ENCODE data around the gene UNC5C. TPM values are rescaled to one million over a fixed set of nuclear protein-coding genes. Genes with fewer than 3 reads are reported as not detected.

UNC5C gene
- total RNA-seq, 1 donor from 2014 or later: 0.70 TPM

DNA sequence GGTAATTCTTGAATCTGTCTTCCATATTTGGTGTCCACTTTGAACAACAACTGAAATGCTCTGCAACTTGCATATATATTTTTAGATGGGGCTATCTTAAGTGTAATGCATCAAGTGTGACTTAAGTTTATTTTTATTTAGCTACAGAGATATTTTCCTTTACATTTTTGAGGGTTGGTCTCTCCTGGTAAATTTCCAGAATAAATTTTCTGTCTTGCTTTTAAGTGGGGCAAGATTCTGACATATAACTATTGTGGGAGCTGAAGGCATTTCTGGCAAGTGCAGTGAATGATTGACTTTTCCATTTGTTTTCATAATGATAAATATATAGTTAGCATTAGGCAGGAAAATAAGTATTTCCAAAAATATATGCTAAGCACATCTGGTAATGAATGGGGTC is 18.8 kb downstream of the UNC5C start:
- Mint-ChIP-seq H3K27ac (ENCODE audit: unreplicated experiment) (peak overlapping the region; percentile 38), H3K27me3 (ENCODE audit: unreplicated experiment) (peaks cover 3% of the 10 kb centered on the region)

DNA sequence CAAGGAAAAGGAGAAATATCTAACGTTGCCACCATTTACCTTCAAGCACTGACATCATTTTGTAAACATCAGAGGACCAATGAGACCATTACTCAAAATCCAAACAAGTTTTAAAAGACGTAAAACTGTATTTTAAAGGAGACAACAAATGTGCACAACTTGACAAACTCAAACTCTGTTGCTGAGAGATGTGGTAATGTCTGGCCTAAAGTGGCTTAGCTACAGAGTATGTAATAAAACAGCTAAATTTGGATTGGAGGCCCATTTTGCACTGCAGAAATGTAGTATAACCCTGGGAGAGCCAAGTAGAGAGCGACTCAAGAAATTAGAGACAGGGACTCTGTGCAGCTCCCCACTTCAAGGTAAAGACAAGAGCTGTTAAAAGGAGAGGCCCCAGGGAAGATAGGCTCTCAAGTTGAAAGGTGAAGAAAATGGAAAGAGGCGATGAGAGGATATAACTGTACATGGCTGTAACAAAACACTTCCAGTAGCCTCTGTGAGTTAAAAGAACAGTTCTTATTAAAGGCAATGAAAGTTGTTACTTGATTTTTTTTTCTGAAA is 20.3 kb downstream of the UNC5C start:
- DNase-seq (ENCODE audit: extremely low spot score, unreplicated experiment): no peak
- Mint-ChIP-seq H3K27ac (ENCODE audit: unreplicated experiment) (no peak overlapping the region), H3K27me3 (ENCODE audit: unreplicated experiment) (peaks cover under 1% of the 10 kb centered on the region), H3K4me1 (ENCODE audit: unreplicated experiment) (peaks cover 20% of the 10 kb centered on the region), H3K36me3 (ENCODE audit: unreplicated experiment) (no peaks in the 10 kb centered on the region), H3K4me3 (ENCODE audit: unreplicated experiment) (no peak overlapping the region), H3K9me3 (ENCODE audit: unreplicated experiment) (no peaks in the 10 kb centered on the region)
- TF ChIP-seq, protein P1, sequence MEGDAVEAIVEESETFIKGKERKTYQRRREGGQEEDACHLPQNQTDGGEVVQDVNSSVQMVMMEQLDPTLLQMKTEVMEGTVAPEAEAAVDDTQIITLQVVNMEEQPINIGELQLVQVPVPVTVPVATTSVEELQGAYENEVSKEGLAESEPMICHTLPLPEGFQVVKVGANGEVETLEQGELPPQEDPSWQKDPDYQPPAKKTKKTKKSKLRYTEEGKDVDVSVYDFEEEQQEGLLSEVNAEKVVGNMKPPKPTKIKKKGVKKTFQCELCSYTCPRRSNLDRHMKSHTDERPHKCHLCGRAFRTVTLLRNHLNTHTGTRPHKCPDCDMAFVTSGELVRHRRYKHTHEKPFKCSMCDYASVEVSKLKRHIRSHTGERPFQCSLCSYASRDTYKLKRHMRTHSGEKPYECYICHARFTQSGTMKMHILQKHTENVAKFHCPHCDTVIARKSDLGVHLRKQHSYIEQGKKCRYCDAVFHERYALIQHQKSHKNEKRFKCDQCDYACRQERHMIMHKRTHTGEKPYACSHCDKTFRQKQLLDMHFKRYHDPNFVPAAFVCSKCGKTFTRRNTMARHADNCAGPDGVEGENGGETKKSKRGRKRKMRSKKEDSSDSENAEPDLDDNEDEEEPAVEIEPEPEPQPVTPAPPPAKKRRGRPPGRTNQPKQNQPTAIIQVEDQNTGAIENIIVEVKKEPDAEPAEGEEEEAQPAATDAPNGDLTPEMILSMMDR (IDR thresholded peaks at IDR 0.05): no peak

More for the DNA sequence above, 18.8 kb downstream of the UNC5C start:
- no peak for DNase-seq (ENCODE audit: extremely low spot score, unreplicated experiment)
- Mint-ChIP-seq H3K4me1 (ENCODE audit: unreplicated experiment) (peaks cover 20% of the 10 kb centered on the region), H3K4me3 (ENCODE audit: unreplicated experiment) (no peak overlapping the region), H3K9me3 (ENCODE audit: unreplicated experiment) (no peaks in the 10 kb centered on the region), H3K36me3 (ENCODE audit: unreplicated experiment) (no peaks in the 10 kb centered on the region)
- TF ChIP-seq, protein P1 (IDR thresholded peaks at IDR 0.05): no peak

DNA sequence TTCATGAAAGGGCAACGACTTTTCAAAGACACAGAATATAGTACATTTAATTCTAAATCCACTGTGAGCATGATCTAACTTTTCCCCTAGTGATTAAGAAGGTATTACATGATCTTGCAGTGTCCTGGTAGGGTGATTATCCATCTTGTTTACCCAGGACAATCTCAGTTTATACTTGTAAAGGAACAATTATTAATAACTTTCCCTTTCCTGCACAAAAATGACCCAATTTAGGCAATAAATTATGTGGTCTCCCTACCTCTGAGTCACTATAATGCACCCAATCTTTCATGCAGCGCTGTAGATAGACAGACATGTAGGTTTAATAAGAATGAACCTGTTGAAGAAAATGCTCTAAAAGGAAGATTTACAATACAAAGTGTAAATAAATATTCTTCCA is 22.7 kb downstream of the UNC5C start:
- H3K4me3 Mint-ChIP-seq (ENCODE audit: unreplicated experiment): no peak overlapping the region
- H3K4me1 Mint-ChIP-seq (ENCODE audit: unreplicated experiment): peaks cover 18% of the 10 kb centered on the region
- H3K36me3 Mint-ChIP-seq (ENCODE audit: unreplicated experiment): no peaks in the 10 kb centered on the region
- TF ChIP-seq, protein P1 (IDR thresholded peaks at IDR 0.05): no peak
- no peak overlapping the region for H3K27ac Mint-ChIP-seq (ENCODE audit: unreplicated experiment)
- H3K9me3 Mint-ChIP-seq (ENCODE audit: unreplicated experiment): no peaks in the 10 kb centered on the region
- DNase-seq (ENCODE audit: extremely low spot score, unreplicated experiment): no peak
- no peaks in the 10 kb centered on the region for H3K27me3 Mint-ChIP-seq (ENCODE audit: unreplicated experiment)

DNA sequence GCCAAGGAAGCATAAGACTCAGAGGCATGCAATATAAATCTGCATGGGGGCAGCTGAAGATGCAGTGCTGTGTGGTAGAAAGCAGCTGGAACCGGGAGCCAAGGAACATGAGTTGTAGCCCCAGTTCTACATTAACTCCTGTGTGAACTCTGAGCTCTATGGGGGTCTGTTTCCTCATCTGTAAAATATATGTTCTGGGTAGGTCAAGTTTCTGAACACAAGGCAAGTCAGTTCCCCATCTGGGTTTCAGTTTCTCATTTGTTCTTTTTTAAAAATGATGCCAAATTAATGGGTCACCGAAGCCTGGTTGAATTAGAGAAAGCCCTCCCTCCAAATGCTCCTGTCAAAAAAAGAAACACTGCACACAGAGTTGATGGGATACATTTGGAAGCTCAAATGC is 24.0 kb downstream of the UNC5C start:
- no peaks in the 10 kb centered on the region for H3K27me3 Mint-ChIP-seq (ENCODE audit: unreplicated experiment)
- DNase-seq (ENCODE audit: extremely low spot score, unreplicated experiment): no peak
- TF ChIP-seq, protein P1 (IDR thresholded peaks at IDR 0.05): no peak
- no peak overlapping the region for H3K27ac Mint-ChIP-seq (ENCODE audit: unreplicated experiment)
- H3K9me3 Mint-ChIP-seq (ENCODE audit: unreplicated experiment): no peaks in the 10 kb centered on the region
- H3K36me3 Mint-ChIP-seq (ENCODE audit: unreplicated experiment): no peaks in the 10 kb centered on the region
- no peak overlapping the region for H3K4me3 Mint-ChIP-seq (ENCODE audit: unreplicated experiment)
- H3K4me1 Mint-ChIP-seq (ENCODE audit: unreplicated experiment): peaks cover 6% of the 10 kb centered on the region

DNA sequence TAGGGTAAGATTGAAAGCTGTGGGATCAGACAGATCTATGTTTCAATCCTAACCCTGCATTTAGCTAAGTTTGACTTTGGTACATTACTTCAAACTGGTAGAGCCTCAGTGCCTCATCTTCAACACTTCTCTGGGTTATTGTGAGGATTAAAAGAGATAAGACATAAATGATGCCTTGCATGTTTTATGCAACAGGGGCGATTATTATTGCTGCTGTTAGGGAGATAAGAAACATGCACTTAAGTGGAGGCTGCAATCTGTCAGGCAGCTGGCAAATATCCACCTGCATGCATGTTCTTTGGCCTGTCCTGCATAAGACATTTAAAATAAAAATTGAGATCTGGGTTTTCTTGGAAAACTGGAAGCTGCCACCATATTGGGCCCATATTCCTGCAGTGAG is 24.6 kb downstream of the UNC5C start:
- Mint-ChIP-seq H3K27ac (ENCODE audit: unreplicated experiment) (no peak overlapping the region), H3K9me3 (ENCODE audit: unreplicated experiment) (no peaks in the 10 kb centered on the region), H3K36me3 (ENCODE audit: unreplicated experiment) (no peaks in the 10 kb centered on the region), H3K27me3 (ENCODE audit: unreplicated experiment) (no peaks in the 10 kb centered on the region), H3K4me1 (ENCODE audit: unreplicated experiment) (peaks cover 5% of the 10 kb centered on the region), H3K4me3 (ENCODE audit: unreplicated experiment) (no peak overlapping the region)
- DNase-seq (ENCODE audit: extremely low spot score, unreplicated experiment): no peak
- TF ChIP-seq, protein P1 (IDR thresholded peaks at IDR 0.05): no peak

Data from osteocyte (in vitro differentiated cells).